NCI-H1048 (cell line): ENCODE results near the gene TET2.
A peak's percentile ranks its signal among the peaks of the same experiment; 100 is the strongest.

Experiments used
- DNase-seq: peaks from one replicate; lab custom pipeline; 2025; lab: John Stamatoyannopoulos, UW

The TET2 gene

DNA sequence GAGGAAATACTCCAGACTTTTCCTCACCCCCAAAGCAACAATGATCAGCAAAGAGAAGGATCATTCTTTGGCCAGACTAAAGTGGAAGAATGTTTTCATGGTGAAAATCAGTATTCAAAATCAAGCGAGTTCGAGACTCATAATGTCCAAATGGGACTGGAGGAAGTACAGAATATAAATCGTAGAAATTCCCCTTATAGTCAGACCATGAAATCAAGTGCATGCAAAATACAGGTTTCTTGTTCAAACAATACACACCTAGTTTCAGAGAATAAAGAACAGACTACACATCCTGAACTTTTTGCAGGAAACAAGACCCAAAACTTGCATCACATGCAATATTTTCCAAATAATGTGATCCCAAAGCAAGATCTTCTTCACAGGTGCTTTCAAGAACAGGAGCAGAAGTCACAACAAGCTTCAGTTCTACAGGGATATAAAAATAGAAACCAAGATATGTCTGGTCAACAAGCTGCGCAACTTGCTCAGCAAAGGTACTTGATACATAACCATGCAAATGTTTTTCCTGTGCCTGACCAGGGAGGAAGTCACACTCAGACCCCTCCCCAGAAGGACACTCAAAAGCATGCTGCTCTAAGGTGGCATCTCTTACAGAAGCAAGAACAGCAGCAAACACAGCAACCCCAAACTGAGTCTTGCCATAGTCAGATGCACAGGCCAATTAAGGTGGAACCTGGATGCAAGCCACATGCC, 89.7 kb downstream of the TET2 start:
- DNase-seq, result no peak

DNA sequence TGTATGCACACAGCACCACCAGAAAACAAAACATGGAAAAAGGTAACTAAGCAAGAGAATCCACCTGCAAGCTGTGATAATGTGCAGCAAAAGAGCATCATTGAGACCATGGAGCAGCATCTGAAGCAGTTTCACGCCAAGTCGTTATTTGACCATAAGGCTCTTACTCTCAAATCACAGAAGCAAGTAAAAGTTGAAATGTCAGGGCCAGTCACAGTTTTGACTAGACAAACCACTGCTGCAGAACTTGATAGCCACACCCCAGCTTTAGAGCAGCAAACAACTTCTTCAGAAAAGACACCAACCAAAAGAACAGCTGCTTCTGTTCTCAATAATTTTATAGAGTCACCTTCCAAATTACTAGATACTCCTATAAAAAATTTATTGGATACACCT, 90.2 kb downstream of the TET2 start:
- DNase-seq, result no peak

GRCh38 chr4:105240037-105240436, 93.4 kb downstream of the TET2 start:
- DNase-seq, result no peak

DNA sequence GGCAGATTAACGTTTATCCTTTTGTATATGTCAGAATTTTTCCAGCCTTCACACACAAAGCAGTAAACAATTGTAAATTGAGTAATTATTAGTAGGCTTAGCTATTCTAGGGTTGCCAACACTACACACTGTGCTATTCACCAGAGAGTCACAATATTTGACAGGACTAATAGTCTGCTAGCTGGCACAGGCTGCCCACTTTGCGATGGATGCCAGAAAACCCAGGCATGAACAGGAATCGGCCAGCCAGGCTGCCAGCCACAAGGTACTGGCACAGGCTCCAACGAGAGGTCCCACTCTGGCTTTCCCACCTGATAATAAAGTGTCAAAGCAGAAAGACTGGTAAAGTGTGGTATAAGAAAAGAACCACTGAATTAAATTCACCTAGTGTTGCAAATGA, 94.8 kb downstream of the TET2 start:
- no peak for DNase-seq

- no peak for DNase-seq
Observed at GRCh38 chr4:105243446-105243845, 96.8 kb downstream of the TET2 start.

- no peak for DNase-seq
Observed at GRCh38 chr4:105246712-105247111, 100.0 kb downstream of the TET2 start.

DNA sequence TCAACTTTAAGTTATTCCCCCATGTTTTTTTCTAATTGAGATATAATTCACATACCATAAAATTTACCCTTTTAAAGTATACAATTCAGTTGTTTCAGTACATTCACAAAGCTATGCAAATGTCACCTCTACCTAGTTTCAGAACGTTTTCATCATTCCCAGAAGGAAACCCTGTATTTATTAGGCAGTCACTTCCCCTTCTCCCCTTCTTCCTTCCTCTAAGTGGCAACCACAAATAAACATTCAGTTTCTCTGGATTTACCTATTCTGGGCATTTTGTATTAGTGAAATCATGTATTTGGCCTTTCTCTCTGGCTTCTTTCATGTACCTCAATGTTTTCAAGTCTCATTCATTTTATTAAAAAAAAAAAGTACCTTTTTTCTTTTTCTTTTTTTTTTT, 101.9 kb downstream of the TET2 start:
- DNase-seq, result no peak

DNA sequence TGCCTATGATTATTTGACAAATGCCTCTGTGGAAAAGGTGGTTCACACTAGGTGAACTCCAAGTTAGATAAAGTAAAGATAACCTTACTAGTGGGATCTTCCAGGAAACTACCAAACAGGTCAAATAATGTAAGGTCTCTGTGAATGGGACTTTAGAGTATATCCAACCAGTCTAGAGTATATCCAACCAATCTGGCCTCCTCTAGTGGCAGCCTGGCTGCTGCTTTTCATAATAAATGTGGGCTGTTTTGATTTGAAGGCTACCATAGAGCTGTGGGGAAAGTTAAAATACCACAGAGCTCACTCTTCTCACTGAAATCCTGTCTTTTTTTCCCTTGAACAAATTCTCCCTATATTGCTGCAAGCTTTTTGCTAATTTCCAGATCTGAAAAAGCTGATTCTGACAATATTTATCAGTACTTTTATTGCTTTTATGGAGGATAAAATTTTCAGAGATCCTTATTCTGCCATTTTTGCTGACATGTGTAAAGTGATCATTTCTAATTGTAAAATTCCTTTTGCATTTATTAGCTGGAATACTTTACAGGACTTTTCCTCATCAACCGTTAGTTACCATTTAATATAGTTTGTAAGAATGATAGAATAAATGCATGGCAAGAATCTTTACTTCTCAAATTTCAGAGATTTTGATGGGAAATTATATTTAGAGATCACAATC, 111.3 kb downstream of the TET2 start:
- DNase-seq, result no peak

DNA sequence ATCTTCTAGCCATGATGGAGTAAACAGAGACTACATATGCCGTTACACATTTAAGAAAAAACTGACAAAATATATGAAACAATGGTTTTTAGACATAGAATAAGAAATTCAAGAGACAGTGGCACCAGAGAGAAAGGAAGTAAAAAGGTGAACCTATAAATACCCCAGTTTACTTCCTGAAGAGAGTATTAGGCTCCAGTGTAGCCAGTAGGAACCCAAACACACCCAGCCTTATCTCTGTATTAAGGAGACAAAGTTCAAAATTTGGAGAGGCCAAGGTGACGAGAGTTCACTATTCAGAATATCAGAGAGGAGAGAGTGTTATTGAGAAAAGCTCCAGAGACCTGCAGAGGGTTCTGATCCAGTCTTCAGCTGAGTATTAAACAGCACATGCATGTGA, 119.0 kb downstream of the TET2 start:
- DNase-seq, result no peak

- DNase-seq, result no peak
Observed at GRCh38 chr4:105267280-105267679, 120.6 kb downstream of the TET2 start.

GRCh38 chr4:105272002-105272401, 125.3 kb downstream of the TET2 start:
- DNase-seq, result no peak

DNA sequence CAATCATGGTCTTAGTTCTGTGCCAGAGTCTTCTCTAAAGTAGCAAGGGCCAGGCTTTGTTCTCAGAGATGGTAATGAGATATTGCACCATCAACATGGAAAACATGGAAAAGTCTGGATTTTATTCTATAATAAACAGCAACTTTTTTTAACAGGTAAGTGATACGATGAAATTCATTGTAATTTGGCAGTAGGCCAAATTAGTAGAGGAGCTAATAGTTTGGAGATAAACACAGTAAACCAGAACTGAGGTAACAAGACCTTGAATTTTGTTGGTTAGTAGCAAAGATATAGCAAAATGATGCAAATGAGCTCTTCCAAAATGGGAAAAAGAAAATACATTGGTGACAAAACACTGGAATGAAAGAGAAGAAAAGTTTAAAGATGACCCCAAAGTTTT, 126.6 kb downstream of the TET2 start:
- no peak for DNase-seq

DNA sequence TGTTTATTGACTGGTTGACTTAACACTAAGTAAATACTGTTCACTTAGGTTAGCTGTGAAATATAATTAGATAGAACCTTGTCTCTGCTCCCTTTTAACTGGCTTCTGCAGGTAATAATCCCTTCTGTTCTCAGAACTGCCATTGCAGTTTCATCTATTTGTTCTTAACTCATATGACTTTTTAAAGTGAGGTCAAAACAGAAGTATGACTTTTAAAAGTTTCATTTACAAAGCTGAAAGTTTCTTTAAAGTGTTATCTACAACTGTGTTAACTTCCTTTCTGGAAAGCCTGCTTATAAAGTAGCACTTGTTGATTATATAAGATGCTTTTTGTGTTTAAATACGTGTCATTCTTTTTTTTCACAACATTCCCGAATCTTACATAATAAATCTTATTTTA, 127.4 kb downstream of the TET2 start:
- DNase-seq, result no peak

- DNase-seq, result no peak
Observed at GRCh38 chr4:105274504-105274903, 127.8 kb downstream of the TET2 start.

- DNase-seq, result peak; percentile 67
Observed at GRCh38 chr4:105276361-105277104, 129.9 kb downstream of the TET2 start.

GRCh38 chr4:105277702-105278101, 131.0 kb downstream of the TET2 start:
- DNase-seq, result no peak

DNA sequence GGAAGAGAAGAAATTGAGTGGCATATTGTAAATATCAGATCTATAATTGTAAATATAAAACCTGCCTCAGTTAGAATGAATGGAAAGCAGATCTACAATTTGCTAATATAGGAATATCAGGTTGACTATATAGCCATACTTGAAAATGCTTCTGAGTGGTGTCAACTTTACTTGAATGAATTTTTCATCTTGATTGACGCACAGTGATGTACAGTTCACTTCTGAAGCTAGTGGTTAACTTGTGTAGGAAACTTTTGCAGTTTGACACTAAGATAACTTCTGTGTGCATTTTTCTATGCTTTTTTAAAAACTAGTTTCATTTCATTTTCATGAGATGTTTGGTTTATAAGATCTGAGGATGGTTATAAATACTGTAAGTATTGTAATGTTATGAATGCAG, 132.6 kb downstream of the TET2 start:
- DNase-seq, result no peak

GRCh38 chr4:105280338-105281123, 133.9 kb downstream of the TET2 start:
- no peak for DNase-seq

- no peak for DNase-seq
Observed at GRCh38 chr4:105281124-105281415, 134.4 kb downstream of the TET2 start.

- DNase-seq, result no peak
Observed at GRCh38 chr4:105282489-105282888, 135.8 kb downstream of the TET2 start.

DNA sequence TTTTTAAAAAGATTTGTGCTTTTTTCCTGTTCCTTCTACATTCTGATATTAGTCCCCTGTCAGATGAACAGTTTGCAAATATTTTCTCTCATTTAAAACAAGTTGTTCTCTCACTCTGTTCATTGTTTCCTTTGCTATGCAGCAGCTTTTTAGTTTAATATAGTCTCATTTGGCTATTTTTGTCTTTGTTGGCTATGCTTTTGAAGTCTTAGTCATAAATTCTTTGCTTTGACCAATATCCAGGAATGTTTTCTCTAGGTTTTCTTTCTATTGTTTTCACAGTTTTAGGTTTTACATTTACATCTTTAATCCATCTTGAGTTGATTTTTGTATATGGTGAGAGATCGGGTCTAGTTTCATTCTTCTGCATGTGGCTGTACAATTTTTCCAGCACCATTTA, 136.8 kb downstream of the TET2 start:
- no peak for DNase-seq

DNA sequence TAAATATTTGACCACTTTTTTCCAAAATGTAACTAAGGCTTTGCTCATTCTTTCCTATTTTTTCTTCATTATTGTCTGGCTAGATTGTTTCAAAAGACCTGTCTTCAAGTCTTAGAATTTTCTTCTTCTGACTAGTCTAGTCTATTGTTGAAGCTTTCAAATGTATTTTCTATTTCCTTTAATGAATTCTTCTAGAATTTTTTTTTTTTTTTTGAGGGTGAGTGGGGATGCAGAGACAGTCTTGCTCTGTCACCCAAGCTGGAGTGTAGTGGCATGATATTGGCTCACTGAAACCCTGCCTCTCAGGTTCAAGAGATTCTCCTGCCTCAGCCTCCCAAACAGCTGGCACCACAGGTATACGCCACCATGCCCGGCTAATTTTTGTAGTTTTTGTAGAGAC, 141.4 kb downstream of the TET2 start:
- no peak for DNase-seq

DNA sequence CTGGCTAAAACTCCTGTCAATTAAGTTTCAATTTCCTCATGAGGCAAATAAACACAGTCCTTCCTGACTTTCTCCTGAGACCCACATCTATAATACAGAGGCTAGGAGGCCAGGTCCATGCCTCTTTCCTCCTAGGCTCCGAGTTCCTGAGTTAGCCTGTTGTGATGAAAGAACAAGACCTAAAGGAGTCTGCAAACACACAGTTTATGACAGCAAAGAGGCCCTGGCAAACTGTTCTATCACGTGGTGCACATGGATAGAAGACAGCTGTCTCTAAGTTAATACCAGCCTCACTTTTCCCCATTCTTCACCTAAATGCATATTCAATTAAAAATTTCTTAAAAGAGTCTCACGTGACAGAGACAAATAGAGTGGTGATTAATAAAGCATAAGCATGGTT, 145.2 kb downstream of the TET2 start:
- no peak for DNase-seq
